ENCODE data around the gene NUBPL.

NUBPL gene

GRCh38 chr14:31659278-31659677 lies 98.1 kb downstream of the NUBPL start:
- Histone ChIP-seq H2AFZ (ENCODE audit: low read depth) (no peak overlapping the region), H3K4me2 (no peak overlapping the region), H3K4me3 (IDR thresholded peaks at IDR 0.05; ENCODE audit: insufficient read depth, low read depth, low read length) (no peak overlapping the region), H4K20me1 (ENCODE audit: insufficient read depth) (no peaks in the 10 kb centered on the region), H3K36me3 (ENCODE audit: insufficient read depth) (no peaks in the 10 kb centered on the region), H3K4me1 (ENCODE audit: low read depth, poor library complexity, severe bottlenecking) (no peaks in the 10 kb centered on the region), H3K9ac (no peak overlapping the region), H3K27ac (no peak overlapping the region), H3K27me3 (ENCODE audit: insufficient read depth, low read depth) (no peaks in the 10 kb centered on the region), H3K79me2 (ENCODE audit: insufficient read depth, low read depth) (no peaks in the 10 kb centered on the region)
- TF ChIP-seq, protein P1, sequence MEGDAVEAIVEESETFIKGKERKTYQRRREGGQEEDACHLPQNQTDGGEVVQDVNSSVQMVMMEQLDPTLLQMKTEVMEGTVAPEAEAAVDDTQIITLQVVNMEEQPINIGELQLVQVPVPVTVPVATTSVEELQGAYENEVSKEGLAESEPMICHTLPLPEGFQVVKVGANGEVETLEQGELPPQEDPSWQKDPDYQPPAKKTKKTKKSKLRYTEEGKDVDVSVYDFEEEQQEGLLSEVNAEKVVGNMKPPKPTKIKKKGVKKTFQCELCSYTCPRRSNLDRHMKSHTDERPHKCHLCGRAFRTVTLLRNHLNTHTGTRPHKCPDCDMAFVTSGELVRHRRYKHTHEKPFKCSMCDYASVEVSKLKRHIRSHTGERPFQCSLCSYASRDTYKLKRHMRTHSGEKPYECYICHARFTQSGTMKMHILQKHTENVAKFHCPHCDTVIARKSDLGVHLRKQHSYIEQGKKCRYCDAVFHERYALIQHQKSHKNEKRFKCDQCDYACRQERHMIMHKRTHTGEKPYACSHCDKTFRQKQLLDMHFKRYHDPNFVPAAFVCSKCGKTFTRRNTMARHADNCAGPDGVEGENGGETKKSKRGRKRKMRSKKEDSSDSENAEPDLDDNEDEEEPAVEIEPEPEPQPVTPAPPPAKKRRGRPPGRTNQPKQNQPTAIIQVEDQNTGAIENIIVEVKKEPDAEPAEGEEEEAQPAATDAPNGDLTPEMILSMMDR (conservative IDR thresholded peaks at IDR 0.05; ENCODE audit: low read depth, low read length) = no peak

DNA sequence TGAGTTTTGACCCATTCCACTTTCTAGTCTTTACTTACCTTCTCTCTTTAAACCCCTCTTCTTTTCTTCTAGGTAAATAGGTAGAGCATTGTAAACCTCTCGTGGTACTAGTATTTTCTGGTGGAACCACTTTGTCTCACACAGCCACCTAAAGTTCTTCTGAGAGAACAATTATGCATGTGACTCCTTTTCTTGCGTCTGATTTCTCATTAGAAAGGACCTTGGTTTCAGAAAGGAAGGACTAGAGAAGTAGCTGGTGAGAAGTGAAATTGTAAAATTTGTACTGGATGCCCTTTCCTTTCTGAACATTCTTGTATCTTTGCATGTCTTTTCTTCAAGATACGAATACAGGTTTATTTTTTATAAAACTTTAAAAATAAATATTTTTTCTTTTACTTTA lies 99.0 kb downstream of the NUBPL start:
- TF ChIP-seq, protein P1 (conservative IDR thresholded peaks at IDR 0.05; ENCODE audit: low read depth, low read length) = no peak
- Histone ChIP-seq H3K27me3 (ENCODE audit: insufficient read depth, low read depth) (no peaks in the 10 kb centered on the region), H4K20me1 (ENCODE audit: insufficient read depth) (no peaks in the 10 kb centered on the region), H3K79me2 (ENCODE audit: insufficient read depth, low read depth) (no peaks in the 10 kb centered on the region), H2AFZ (ENCODE audit: low read depth) (no peak overlapping the region), H3K4me2 (no peak overlapping the region), H3K27ac (no peak overlapping the region), H3K4me1 (ENCODE audit: low read depth, poor library complexity, severe bottlenecking) (no peaks in the 10 kb centered on the region), H3K4me3 (IDR thresholded peaks at IDR 0.05; ENCODE audit: insufficient read depth, low read depth, low read length) (no peak overlapping the region), H3K36me3 (ENCODE audit: insufficient read depth) (no peaks in the 10 kb centered on the region), H3K9ac (no peak overlapping the region)

DNA sequence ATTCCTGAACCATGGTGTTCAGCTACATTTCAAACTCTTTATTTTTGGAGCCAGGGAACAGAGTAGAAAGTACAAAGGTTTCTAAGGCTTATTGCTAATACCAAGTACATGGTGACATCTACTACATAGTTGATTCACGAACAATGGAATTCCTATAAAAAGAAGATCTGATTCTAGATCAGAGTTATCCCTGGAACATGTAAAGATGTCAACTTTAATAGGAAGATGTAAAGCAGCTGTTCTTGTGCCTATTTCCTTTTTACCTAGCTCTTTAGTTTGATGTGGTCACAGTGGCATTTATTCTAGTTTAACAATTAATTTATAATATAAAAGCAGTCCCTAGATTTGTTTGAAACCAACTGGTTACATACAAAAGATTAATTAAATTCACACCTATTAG lies 99.5 kb downstream of the NUBPL start:
- Histone ChIP-seq H3K4me1 (ENCODE audit: low read depth, poor library complexity, severe bottlenecking) (no peaks in the 10 kb centered on the region), H3K9ac (no peak overlapping the region), H2AFZ (ENCODE audit: low read depth) (no peak overlapping the region), H3K4me3 (IDR thresholded peaks at IDR 0.05; ENCODE audit: insufficient read depth, low read depth, low read length) (no peak overlapping the region), H4K20me1 (ENCODE audit: insufficient read depth) (no peaks in the 10 kb centered on the region), H3K36me3 (ENCODE audit: insufficient read depth) (no peaks in the 10 kb centered on the region), H3K27ac (no peak overlapping the region), H3K79me2 (ENCODE audit: insufficient read depth, low read depth) (no peaks in the 10 kb centered on the region), H3K4me2 (no peak overlapping the region), H3K27me3 (ENCODE audit: insufficient read depth, low read depth) (no peaks in the 10 kb centered on the region)
- TF ChIP-seq, protein P1 (conservative IDR thresholded peaks at IDR 0.05; ENCODE audit: low read depth, low read length) = no peak

- no peak overlapping the region for H3K9ac ChIP-seq
- H3K4me1 ChIP-seq (ENCODE audit: low read depth, poor library complexity, severe bottlenecking) = no peaks in the 10 kb centered on the region
- H2AFZ ChIP-seq (ENCODE audit: low read depth) = no peak overlapping the region
- no peak overlapping the region for H3K4me3 ChIP-seq (IDR thresholded peaks at IDR 0.05; ENCODE audit: insufficient read depth, low read depth, low read length)
- H3K36me3 ChIP-seq (ENCODE audit: insufficient read depth) = no peaks in the 10 kb centered on the region
- H3K27me3 ChIP-seq (ENCODE audit: insufficient read depth, low read depth) = no peaks in the 10 kb centered on the region
- H3K4me2 ChIP-seq = no peak overlapping the region
- H3K79me2 ChIP-seq (ENCODE audit: insufficient read depth, low read depth) = no peaks in the 10 kb centered on the region
- TF ChIP-seq, protein P1 (conservative IDR thresholded peaks at IDR 0.05; ENCODE audit: low read depth, low read length) = no peak
- no peaks in the 10 kb centered on the region for H4K20me1 ChIP-seq (ENCODE audit: insufficient read depth)
- no peak overlapping the region for H3K27ac ChIP-seq
These were observed 107.1 kb downstream of the NUBPL start for GRCh38 chr14:31668348-31668747.
